NT2/D1 (cell line): ENCODE measurements around the gene TPBGL.

Experiments used
- SUZ12 ChIP-seq: IDR thresholded peaks from 2 replicates; pipeline ENCODE4 v1.6.1; 2011; ENCODE audit not compliant: insufficient read length, insufficient read depth; ENCODE audit errors: extremely low read depth
- YY1 ChIP-seq: IDR thresholded peaks from 2 replicates; pipeline ENCODE4 v1.6.1; 2011; ENCODE audit not compliant: insufficient read length, insufficient read depth
- ZNF274 ChIP-seq: IDR thresholded peaks from 2 replicates; pipeline ENCODE4 v1.6.1; 2011; ENCODE audit warnings: mild to moderate bottlenecking, low read depth, low read length

GRCh38 chr11:75201771-75202170 lies 38.8 kb upstream of the TPBGL start:
- no peak for TF ChIP-seq YY1
- TF ChIP-seq ZNF274, result no peak
- no peak for TF ChIP-seq SUZ12
